Amniotic stem cell (primary cell): ENCODE measurements around the gene NUMB.
"Not testable (repeated sequence)": the region's sequence is repeated elsewhere in the genome, so short reads cannot be mapped to it uniquely, and the experiment has no call there.

Experiments
- DNase-seq: peaks from one replicate; lab custom pipeline; 2025; lab: John Stamatoyannopoulos, UW

The NUMB gene

GRCh38 chr14:73465823-73466532 is 7.6 kb upstream of the NUMB start:
- DNase-seq, result no peak

- DNase-seq, result peak; percentile 46
Observed at GRCh38 chr14:73463411-73463810, 5.1 kb upstream of the NUMB start.

GRCh38 chr14:73462815-73463214 is 4.5 kb upstream of the NUMB start:
- no peak for DNase-seq

- no peak for DNase-seq
Observed at GRCh38 chr14:73462048-73462715, 3.8 kb upstream of the NUMB start.

- no peak for DNase-seq
Observed at GRCh38 chr14:73461478-73462047, 3.2 kb upstream of the NUMB start.

- DNase-seq, result no peak
Observed at GRCh38 chr14:73460691-73461127, 2.4 kb upstream of the NUMB start.

GRCh38 chr14:73459959-73460358 is 1.6 kb upstream of the NUMB start:
- no peak for DNase-seq

GRCh38 chr14:73457924-73458182 is 493 bp downstream of the NUMB start:
- DNase-seq, result no peak

- peak; percentile 41 for DNase-seq
Observed at GRCh38 chr14:73457041-73457923, 1.1 kb downstream of the NUMB start.

- no peak for DNase-seq
Observed at GRCh38 chr14:73455294-73455693, 3.1 kb downstream of the NUMB start.

GRCh38 chr14:73452341-73453186 is 5.8 kb downstream of the NUMB start:
- DNase-seq, result peak; percentile 80

GRCh38 chr14:73443758-73444157 is 14.6 kb downstream of the NUMB start:
- no peak for DNase-seq

- no peak for DNase-seq
Observed at GRCh38 chr14:73441286-73441685, 17.1 kb downstream of the NUMB start.

GRCh38 chr14:73438993-73439392 is 19.4 kb downstream of the NUMB start:
- DNase-seq, result no peak

GRCh38 chr14:73437206-73437605 is 21.1 kb downstream of the NUMB start:
- no peak for DNase-seq

GRCh38 chr14:73432124-73432523 is 26.2 kb downstream of the NUMB start:
- no peak for DNase-seq

- DNase-seq, result no peak
Observed at GRCh38 chr14:73428353-73428824, 30.0 kb downstream of the NUMB start.

GRCh38 chr14:73427516-73428264 is 30.7 kb downstream of the NUMB start:
- no peak for DNase-seq

- no peak for DNase-seq
Observed at GRCh38 chr14:73426877-73427276, 31.5 kb downstream of the NUMB start.

- DNase-seq, result no peak
Observed at GRCh38 chr14:73424453-73424852, 33.9 kb downstream of the NUMB start.

GRCh38 chr14:73423092-73423491 is 35.3 kb downstream of the NUMB start:
- not testable (repeated sequence) for DNase-seq
